Stomach (tissue), 9 donors: ENCODE results near the gene CA12. TPM values are rescaled to one million over a fixed set of nuclear protein-coding genes. Genes with fewer than 3 reads are reported as not detected.

Experiments used
- DNase-seq, 2 donors: peaks; one replicate each; pipeline versions ENCODE4 v3.0.0 to v3.0.0-alpha.2; 2013 to 2019
- H3K27ac ChIP-seq, 5 donors: fragments of 200-600 bp in 4 of 5; sonication (generic) in 4 of 5; one replicate each; pipeline ENCODE4 v1.5.1; 2013 to 2019; ENCODE audit warnings: mild to moderate bottlenecking in 1 of 5, moderate library complexity in 1 of 5
- H3K27me3 ChIP-seq, 3 donors: fragments of 200-600 bp; sonication (generic); one replicate each; pipeline ENCODE4 v1.5.1; 2017 to 2019; ENCODE audit warnings: mixed run types in 1 of 3
- H3K36me3 ChIP-seq, 4 donors: fragments of 200-600 bp; sonication (generic); 1 replicate in 3 of 4; 2 replicates in 1 of 4; pipeline ENCODE4 v1.5.1; 2016 to 2019
- H3K4me1 ChIP-seq, 4 donors: fragments of 200-600 bp; sonication (generic); one replicate each; pipeline ENCODE4 v1.5.1; 2016 to 2019
- H3K4me3 ChIP-seq, 4 donors: fragments of 200-600 bp; sonication (generic) in 3 of 4; one replicate each; pipeline ENCODE4 v1.5.1; 2016 to 2019; ENCODE audit warnings: mild to moderate bottlenecking in 1 of 4
- H3K9me3 ChIP-seq, 4 donors: fragments of 200-600 bp; sonication (generic); one replicate each; pipeline ENCODE4 v1.5.1; 2016 to 2019
- EP300 ChIP-seq: sonication (generic); formaldehyde crosslinking; IDR thresholded peaks from one replicate; pipeline ENCODE4 v1.6.1; 2017; ENCODE audit warnings: antibody characterized with exemption
- POLR2A ChIP-seq, 4 donors: fragments of 450-650 bp; IDR thresholded peaks; one replicate each; pipeline ENCODE4 v1.6.1; 2016; ENCODE audit warnings: antibody characterized with exemption in 4 of 4, control low read depth in 2 of 4, mild to moderate bottlenecking in 1 of 4, moderate library complexity in 1 of 4
- POLR2AphosphoS5 ChIP-seq, 3 donors: sonication (generic); formaldehyde crosslinking; IDR thresholded peaks; one replicate each; pipeline ENCODE4 v1.6.1; 2016; ENCODE audit warnings: antibody characterized with exemption in 3 of 3
- WGBS, 5 donors: extraction: QIAGEN DNeasy Blood & Tissue Kit in 3 of 5; methylation state at CpG; one replicate each; pipeline versions ENCODE4 v1.1.5 to v1.1.7; 2013 to 2018; 5-methylcytosine and 5-hydroxymethylcytosine counted together
- intact Hi-C: fragments of 100-400 bp; cut with DNase I; formaldehyde crosslinking; loops from one replicate; pipeline ENCODE4 v1.15.1; 2023; ENCODE audit warnings: low total_unique reads
- polyA plus RNA-seq, 3 donors: library from polyadenylated mRNA; stranded (reverse); fragments of 200-250 nt; gene quantifications; one replicate each; pipeline ENCODE4 v1.2.3, GENCODE V29; 2013
- total RNA-seq, 5 donors: library from RNA; depleted of rRNA; stranded (reverse); fragments of >200 nt; gene quantifications; one replicate each; pipeline versions ENCODE4 v1.1.0 to v1.2.3, GENCODE V29; 2014 to 2016
- TF ChIP-seq, protein P1 (sequence below), 7 experiments: fragments of 450-650 bp in 4 of 7; fragments of 200-600 bp in 3 of 7; sonication (generic) in 3 of 7; IDR thresholded peaks; one replicate each; pipeline ENCODE4 v1.5.1; 2016 to 2019; ENCODE audit warnings: antibody characterized with exemption in 7 of 7, control low read depth in 2 of 7, mild to moderate bottlenecking in 1 of 7
- donor health status: healthy with polysubstance abuse.
- donor health status: Bipolar disorder and iron deficiency.
- donor health status: healthy.

CA12 gene
- total and polyA plus RNA-seq, 8 donors = 0.46 to 58.8 (median 7.7) TPM

DNA sequence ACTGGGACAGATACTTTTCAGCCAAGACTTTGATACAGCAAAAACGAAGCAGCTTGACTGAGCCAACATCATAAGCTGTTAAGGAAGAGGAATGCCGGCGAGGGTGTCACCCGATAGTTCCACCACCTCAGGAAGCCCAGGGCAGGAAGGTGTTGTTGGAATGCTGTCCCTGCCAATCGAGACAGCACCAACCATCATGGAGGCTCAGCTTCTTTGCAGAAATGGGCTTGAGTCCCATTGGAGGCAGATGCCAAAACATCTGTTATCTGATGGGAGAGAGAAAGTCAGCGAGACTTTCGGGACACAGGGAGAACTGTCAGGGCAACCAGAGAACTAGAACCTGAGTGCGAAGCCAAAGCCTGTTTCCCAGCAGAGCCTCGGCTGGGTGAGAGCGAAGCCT, 50.7 kb downstream of the CA12 start:
- H3K9me3 ChIP-seq = no peaks in the 10 kb centered on the region

DNA sequence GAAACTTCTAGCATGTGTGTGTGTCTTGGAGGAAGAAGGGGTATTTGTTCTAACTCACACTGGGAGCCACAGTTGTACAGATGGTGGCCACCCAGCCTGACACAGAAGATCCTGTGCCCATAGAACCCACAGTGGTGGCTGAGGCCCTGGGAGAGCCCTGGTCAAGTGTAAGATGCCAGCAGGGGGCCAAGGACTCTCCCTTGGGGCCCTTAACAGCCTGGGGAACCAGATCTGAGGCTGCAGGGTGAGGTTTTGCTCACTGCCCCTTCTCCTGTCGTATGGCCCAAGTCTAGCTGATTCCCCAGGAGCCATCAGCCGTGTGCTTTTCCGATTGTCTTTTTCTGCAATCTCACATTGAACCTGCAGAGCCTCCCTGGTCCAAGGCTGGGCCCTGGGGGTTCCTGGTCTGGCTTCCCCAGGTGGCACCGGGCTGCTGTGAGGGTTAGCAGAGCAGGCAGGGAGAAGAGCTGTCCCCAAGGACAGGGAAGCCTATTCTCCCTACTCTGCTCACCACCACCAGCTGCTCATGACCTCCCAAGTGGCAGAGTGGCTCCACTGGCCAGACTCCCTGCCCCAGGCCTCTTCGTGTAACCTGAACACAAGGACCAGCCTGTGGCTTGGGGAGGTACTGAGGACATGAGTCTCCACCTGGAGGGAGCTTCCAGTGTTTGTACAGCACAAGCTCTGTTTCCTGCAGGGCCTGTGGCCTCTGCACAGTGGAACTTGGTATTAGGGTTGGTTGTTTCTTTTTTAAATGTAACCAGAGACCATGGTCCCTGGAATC, 51.9 kb downstream of the CA12 start:
- no peak for TF ChIP-seq POLR2AphosphoS5 (IDR thresholded peaks at IDR 0.05)
- H3K9me3 ChIP-seq = no peaks in the 10 kb centered on the region
- H3K4me3 ChIP-seq = no peak overlapping the region
- no peak for DNase-seq
- H3K36me3 ChIP-seq = no peaks in the 10 kb centered on the region
- no peak overlapping the region for H3K27ac ChIP-seq
- intact Hi-C loops = no loop called here
- H3K27me3 ChIP-seq = no peaks in the 10 kb centered on the region
- 89 to 95% (median 91%) methylated on average over 5 of the region's 5 CpGs for WGBS, 5 donors
- H3K4me1 ChIP-seq = no peaks in the 10 kb centered on the region

More for the DNA sequence above, 50.7 kb downstream of the CA12 start:
- intact Hi-C loops = no loop called here
- H3K4me1 ChIP-seq = no peaks in the 10 kb centered on the region
- no peaks in the 10 kb centered on the region for H3K36me3 ChIP-seq
- TF ChIP-seq, protein P1, sequence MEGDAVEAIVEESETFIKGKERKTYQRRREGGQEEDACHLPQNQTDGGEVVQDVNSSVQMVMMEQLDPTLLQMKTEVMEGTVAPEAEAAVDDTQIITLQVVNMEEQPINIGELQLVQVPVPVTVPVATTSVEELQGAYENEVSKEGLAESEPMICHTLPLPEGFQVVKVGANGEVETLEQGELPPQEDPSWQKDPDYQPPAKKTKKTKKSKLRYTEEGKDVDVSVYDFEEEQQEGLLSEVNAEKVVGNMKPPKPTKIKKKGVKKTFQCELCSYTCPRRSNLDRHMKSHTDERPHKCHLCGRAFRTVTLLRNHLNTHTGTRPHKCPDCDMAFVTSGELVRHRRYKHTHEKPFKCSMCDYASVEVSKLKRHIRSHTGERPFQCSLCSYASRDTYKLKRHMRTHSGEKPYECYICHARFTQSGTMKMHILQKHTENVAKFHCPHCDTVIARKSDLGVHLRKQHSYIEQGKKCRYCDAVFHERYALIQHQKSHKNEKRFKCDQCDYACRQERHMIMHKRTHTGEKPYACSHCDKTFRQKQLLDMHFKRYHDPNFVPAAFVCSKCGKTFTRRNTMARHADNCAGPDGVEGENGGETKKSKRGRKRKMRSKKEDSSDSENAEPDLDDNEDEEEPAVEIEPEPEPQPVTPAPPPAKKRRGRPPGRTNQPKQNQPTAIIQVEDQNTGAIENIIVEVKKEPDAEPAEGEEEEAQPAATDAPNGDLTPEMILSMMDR (IDR thresholded peaks at IDR 0.05) = no peak
- no peak for TF ChIP-seq POLR2AphosphoS5 (IDR thresholded peaks at IDR 0.05)
- no peak for TF ChIP-seq EP300
- no peak for TF ChIP-seq POLR2A (IDR thresholded peaks at IDR 0.05)
- 83 to 91% (median 87%) methylated on average over 10 of the region's 10 CpGs for WGBS, 5 donors
- H3K27me3 ChIP-seq = no peaks in the 10 kb centered on the region
- no peak overlapping the region for H3K27ac ChIP-seq
- no peak overlapping the region for H3K4me3 ChIP-seq
- DNase-seq = no peak

DNA sequence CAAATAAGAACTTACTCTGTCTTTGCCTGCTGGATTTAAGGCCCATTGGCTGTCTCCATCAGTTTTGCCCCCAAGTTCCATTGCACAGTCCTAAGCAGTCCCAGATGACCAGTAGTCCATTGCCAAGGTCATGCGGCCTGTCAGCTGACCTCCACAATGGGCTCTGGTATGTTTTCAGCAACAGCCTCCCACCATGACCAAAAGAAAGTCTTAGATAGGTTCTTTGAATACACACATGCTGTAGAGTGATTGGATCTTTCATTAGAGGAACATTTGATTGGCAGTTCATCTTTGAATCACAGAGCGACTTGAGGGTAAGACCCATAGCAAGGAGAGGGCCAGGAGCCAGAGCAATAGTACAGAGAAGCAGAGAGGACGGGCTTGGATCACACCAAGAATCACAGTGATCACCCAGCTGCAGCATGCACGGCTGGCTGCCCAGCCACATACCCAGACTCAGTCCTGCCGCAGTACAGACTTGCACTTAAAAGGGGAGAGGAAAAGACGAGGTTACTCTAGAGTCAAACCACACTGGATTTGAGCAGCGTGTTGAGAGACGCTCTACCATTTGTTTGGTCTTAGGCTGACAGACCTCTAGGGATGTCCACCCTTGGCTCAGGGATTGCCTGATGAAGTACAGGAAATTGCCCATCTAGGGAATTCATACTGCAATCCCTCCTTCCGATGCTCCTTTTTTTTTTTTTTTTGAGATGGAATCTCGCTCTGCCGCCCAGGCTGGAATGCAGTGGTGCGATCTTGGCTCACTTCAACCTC, 53.8 kb downstream of the CA12 start:
- intact Hi-C loops = no loop called here
- 85 to 91% (median 86%) methylated on average over 12 of the region's 12 CpGs for WGBS, 5 donors
- H3K27me3 ChIP-seq = no peaks in the 10 kb centered on the region
- TF ChIP-seq, protein P1 (IDR thresholded peaks at IDR 0.05) = no peak
- TF ChIP-seq POLR2A (IDR thresholded peaks at IDR 0.05) (no peak), EP300 (no peak), POLR2AphosphoS5 (IDR thresholded peaks at IDR 0.05) (no peak)
- no peaks in the 10 kb centered on the region for H3K9me3 ChIP-seq
- H3K36me3 ChIP-seq = no peaks in the 10 kb centered on the region
- H3K4me3 ChIP-seq = no peak overlapping the region
- no peaks in the 10 kb centered on the region for H3K4me1 ChIP-seq
- H3K27ac ChIP-seq = no peak overlapping the region
- no peak for DNase-seq

DNA sequence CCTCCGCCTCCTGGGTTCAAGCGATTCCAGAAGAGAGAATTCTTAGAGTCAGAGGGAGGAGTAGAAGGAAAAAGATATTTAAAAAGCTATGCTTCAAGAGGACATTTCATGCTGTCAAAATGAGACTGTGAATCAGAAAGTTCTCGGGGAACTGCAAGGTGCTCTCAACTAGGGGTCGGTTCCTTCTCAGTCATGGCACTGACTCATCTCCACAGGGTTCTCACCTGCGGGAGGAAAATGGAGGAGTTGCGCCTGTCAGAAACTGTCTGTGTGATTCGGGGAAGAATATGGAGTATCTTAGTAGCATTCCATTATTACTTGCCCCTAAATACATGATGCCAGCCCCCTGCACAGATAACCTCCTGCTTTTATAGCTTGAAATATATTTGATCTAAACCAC, 56.9 kb downstream of the CA12 start:
- Histone ChIP-seq H3K4me3 (no peak overlapping the region), H3K27me3 (no peaks in the 10 kb centered on the region), H3K36me3 (no peaks in the 10 kb centered on the region), H3K4me1 (no peaks in the 10 kb centered on the region), H3K27ac (no peak overlapping the region), H3K9me3 (no peaks in the 10 kb centered on the region)
- intact Hi-C loops = no loop called here
- 86 to 95% (median 90%) methylated on average over 7 of the region's 7 CpGs for WGBS, 5 donors
- TF ChIP-seq POLR2A (IDR thresholded peaks at IDR 0.05) = no peak
- no peak for TF ChIP-seq EP300
- TF ChIP-seq, protein P1 (IDR thresholded peaks at IDR 0.05) = no peak
- no peak for TF ChIP-seq POLR2AphosphoS5 (IDR thresholded peaks at IDR 0.05)
- DNase-seq = no peak
